Right lung (tissue), 5 donors: ENCODE data around the gene POC5. TPM values are rescaled to one million over a fixed set of nuclear protein-coding genes. Genes with fewer than 3 reads are reported as not detected.

Experiments used
- DNase-seq, 2 donors: peaks; one replicate each; pipeline ENCODE4 v3.0.0-alpha.2; 2013
- polyA plus RNA-seq, 5 donors: library from polyadenylated mRNA; unstranded; fragments of 120-200 nt; gene quantifications; one replicate each; pipeline versions ENCODE4 v1.2.1 to v1.2.3, GENCODE V29; 2013; ENCODE audit warnings: inconsistent platforms in 1 of 5, low replicate concordance in 1 of 5; ENCODE audit not compliant: insufficient read length in 5 of 5, insufficient read depth in 1 of 5

Gene POC5
- polyA plus RNA-seq, 5 donors: 17.3 to 23.7 (median 20.3) TPM

GRCh38 chr5:75660678-75661465 is 56.4 kb downstream of the POC5 start:
- no peak for DNase-seq

DNA sequence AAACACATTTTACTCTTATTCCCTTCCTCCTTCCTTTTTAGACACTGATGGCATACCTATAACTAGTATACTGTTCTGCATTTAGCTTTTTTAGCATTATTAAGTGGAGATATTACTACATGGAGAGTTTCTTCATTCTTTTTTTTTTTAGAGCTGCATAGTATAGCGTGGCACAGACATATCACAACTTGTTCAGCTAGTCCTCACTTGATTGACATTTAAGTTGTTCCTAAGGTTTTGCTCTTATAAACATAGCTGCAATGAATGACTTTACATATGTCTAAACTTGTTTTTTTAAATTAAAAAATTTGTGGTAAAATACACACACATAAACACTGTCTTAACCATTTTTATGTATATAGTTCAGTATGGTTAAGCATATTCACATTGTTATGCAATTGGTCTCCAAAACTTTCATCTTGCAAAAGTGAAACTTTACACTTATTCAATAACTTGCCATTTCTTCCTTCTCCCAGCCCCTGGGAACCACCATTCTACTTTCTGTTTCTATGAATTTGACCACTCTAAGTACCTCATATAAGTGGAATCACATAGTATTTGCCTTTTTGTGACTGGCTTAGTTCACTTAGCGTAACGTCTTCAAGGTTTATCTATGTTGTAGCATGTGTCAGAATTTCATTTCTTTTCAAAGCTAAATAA is 57.3 kb downstream of the POC5 start:
- no peak for DNase-seq

- no peak for DNase-seq
Observed at GRCh38 chr5:75656311-75657003, 60.8 kb downstream of the POC5 start.

- no peak for DNase-seq
Observed at GRCh38 chr5:75654693-75655295, 62.4 kb downstream of the POC5 start.

DNA sequence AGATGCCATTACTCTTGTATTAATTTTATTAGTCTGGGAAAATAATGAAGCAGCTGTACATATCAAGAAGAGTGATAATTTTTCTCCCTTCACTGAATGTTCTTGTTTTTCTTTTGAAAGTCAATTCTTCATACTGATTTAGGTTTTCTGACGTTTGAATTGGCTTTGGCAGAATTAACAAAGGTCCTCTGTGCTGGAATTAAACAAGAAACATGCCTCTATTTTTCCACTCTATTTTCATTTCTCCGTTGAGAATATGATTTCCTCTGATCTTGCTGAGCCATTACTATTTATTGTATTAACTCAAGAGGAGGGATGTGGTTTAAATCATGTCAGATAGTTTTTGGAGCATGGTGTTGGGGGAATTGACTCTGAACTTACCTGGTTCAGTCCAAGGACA is 63.7 kb downstream of the POC5 start:
- DNase-seq: no peak

DNA sequence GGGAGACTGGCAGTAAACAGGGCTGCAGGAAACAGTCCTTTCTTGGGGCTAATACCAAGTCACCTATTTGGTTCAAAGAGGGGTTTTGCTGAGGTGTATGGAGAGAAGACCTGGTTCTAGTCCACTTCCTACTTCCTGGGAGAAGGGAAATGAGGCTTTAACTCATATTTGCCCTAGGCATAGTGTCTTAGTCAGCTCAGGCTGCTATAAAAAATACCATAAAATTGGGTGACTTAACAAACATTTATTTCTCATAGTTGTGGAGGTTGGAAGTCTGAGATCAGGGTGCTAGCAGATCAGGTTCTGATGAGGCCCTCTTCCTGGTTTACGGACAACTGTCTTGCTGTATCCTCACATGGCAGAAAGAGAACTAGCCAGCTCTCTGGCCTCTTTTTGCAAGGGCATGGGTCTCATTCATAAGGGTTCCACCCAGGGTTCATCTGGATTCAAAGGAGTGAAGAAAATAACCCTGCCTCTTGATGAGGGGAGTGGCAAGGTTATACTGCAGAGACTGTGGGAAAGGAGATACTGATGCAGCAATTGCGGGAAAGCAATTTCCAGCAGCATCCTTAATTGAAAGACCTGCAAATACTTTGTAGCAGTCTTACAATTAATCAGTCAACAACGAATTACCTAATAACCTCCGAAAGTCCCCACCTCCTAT is 65.5 kb downstream of the POC5 start:
- DNase-seq: no peak

DNA sequence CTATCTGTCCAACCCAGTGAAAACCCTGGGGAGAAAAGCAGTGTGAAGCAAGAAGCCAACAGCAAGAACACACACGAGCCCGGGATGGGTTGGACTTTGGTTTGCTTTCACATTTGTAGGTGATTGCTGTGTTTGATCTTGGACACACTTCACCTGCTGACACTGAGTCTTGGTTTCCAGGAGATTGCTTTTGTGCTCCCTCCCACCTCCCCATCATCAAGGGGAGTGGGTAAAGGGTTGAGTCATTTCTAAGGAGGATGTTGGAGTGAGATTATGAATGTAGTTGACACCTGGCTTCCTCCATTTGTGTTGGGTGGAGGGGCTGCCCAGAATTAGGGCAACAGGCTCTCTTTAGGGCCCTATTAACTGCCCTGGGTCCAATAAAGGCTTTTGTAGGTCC is 68.5 kb downstream of the POC5 start:
- DNase-seq: no peak

DNA sequence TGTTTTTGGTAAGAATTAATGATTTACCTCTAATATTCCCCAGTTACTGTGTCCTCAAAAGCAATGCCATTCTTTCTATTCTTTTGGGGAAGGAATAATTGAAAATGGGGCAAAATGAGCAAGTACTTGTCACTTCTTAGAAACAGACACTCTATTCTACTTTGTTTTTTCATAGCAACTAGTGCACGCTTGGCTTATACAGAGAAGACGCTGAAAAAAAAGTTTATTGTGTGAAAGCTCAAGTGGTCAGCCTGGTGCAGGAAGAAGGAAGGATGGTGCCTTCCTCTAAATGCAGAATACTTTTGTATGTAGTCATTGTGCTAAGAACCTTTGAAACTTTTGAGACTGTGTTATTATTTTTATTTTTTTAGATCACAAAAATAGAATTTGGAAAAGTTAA is 76.4 kb downstream of the POC5 start:
- no peak for DNase-seq

- DNase-seq: peak; percentile 25 to 35
Observed at GRCh38 chr5:75640395-75640794, 76.8 kb downstream of the POC5 start.

- no peak for DNase-seq
Observed at GRCh38 chr5:75639535-75640311, 77.5 kb downstream of the POC5 start.

GRCh38 chr5:75637949-75638348 is 79.3 kb downstream of the POC5 start:
- DNase-seq: no peak

- no peak for DNase-seq
Observed at GRCh38 chr5:75632321-75632720, 84.9 kb downstream of the POC5 start.

DNA sequence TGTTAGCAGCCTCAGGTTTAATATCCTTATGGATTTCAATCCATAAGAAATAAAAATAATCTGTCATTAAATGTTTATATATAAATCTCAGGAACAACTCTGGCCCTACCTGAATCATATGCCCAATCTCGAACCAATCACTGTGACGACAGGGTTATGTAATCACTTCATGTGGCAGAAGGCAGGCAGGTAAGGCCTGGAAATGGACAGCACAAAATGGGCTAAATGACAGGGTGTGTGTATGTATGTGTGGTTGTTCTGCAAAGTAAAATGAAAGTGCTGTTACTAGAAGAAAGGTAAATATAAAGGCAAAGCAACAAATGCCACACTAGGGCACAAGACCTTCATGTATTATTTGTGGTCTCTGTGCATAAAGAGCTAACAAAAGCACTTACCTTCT is 86.4 kb downstream of the POC5 start:
- no peak for DNase-seq

DNA sequence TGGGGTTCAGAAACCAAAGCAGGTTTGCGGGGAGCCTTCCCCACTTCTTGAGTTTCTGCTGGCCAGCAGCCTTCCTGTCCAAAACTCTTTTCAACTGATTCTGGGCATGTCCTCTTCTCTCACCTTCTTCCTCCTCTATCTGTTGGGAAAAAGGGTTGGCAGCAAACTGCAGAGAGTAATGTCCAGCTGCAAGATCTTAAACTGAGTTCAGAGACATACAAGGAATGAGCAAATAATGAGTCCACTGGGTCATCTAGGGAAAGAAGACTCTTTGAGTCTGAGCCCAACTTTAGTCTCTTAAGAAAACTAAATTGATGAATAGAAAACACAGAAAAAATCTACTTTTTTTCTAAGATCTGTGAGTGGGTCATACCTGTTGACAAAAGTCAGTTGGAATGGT is 89.4 kb downstream of the POC5 start:
- DNase-seq: no peak

GRCh38 chr5:75626959-75627358 is 90.3 kb downstream of the POC5 start:
- DNase-seq: no peak

Other genes with a start within 250 kb of the POC5 start
- 10 to 100 TPM; 36.2 to 59.1 (median 54.5) TPM for gene CERT1, start 205.8 kb downstream of the POC5 start, polyA plus RNA-seq
- 10 to 100 TPM; 21.1 to 47.0 (median 37.8) TPM for gene POLK, start 205.5 kb downstream of the POC5 start, polyA plus RNA-seq
- gene ANKDD1B, start 106.0 kb downstream of the POC5 start, polyA plus RNA-seq: 1 to 10 TPM; 3.7 to 5.7 (median 4.5) TPM